ENCODE data around the gene TCF7L1. TPM values are rescaled to one million over a fixed set of nuclear protein-coding genes. Genes with fewer than 3 reads are reported as not detected.

The TCF7L1 gene
- total RNA-seq, 2 experiments from 2014 or later: not detected

- no peak overlapping the region for H3K27ac Mint-ChIP-seq
- intact Hi-C loops (cut with DNase I, micrococcal nuclease): no loop called here
- H3K36me3 Mint-ChIP-seq (ENCODE audit: low read depth): no peaks in the 10 kb centered on the region
- peaks cover 43% of the 10 kb centered on the region for H3K27me3 Mint-ChIP-seq
- ChIA-PET POLR2A (no interaction called here), CTCF (no interaction called here)
- Histone ChIP-seq H3K4me3 (ENCODE audit: low read length) (no peak overlapping the region), H3K27ac (ENCODE audit: low read depth in 1 of 2, low read length in 2 of 2) (no peak overlapping the region), H3K36me3 (ENCODE audit: insufficient read depth, low read length) (no peaks in the 10 kb centered on the region), H3K27me3 (ENCODE audit: control insufficient read depth in 1 of 2, insufficient read depth in 2 of 2, low read length in 2 of 2) (peaks cover 2 to 9% of the 10 kb centered on the region in 2 experiments), H3K4me1 (ENCODE audit: insufficient read depth, low read length) (no peaks in the 10 kb centered on the region), H3K9me3 (ENCODE audit: control insufficient read depth in 1 of 2, insufficient read depth in 1 of 2, low read length in 2 of 2) (no peaks in the 10 kb centered on the region)
- H3K9me3 Mint-ChIP-seq: no peaks in the 10 kb centered on the region
- H3K4me1 Mint-ChIP-seq (ENCODE audit: low read depth): no peaks in the 10 kb centered on the region
- DNase-seq (no peak), ATAC-seq (ENCODE audit: poor library complexity) (no peak)
- H3K4me3 Mint-ChIP-seq: no peak overlapping the region
- no peak for TF ChIP-seq CTCF (IDR thresholded peaks at IDR 0.05)
These were observed 97.7 kb downstream of the TCF7L1 start for GRCh38 chr2:85230679-85231467.

GRCh38 chr2:85231468-85231805 is 98.2 kb downstream of the TCF7L1 start:
- Histone ChIP-seq H3K27ac (ENCODE audit: low read depth in 1 of 2, low read length in 2 of 2) (no peak overlapping the region), H3K27me3 (ENCODE audit: control insufficient read depth in 1 of 2, insufficient read depth in 2 of 2, low read length in 2 of 2) (peaks cover 2 to 7% of the 10 kb centered on the region in 2 experiments), H3K4me1 (ENCODE audit: insufficient read depth, low read length) (no peaks in the 10 kb centered on the region), H3K36me3 (ENCODE audit: insufficient read depth, low read length) (no peaks in the 10 kb centered on the region), H3K4me3 (ENCODE audit: low read length) (no peak overlapping the region), H3K9me3 (ENCODE audit: control insufficient read depth in 1 of 2, insufficient read depth in 1 of 2, low read length in 2 of 2) (no peaks in the 10 kb centered on the region)
- Mint-ChIP-seq H3K4me3 (no peak overlapping the region), H3K36me3 (ENCODE audit: low read depth) (no peaks in the 10 kb centered on the region), H3K27me3 (peaks cover 43% of the 10 kb centered on the region), H3K27ac (no peak overlapping the region), H3K4me1 (ENCODE audit: low read depth) (no peaks in the 10 kb centered on the region), H3K9me3 (no peaks in the 10 kb centered on the region)
- DNase-seq: no peak
- ChIA-PET CTCF (no interaction called here), POLR2A (no interaction called here)
- intact Hi-C loops (cut with DNase I, micrococcal nuclease): no loop called here
- no peak for ATAC-seq (ENCODE audit: poor library complexity)
- TF ChIP-seq CTCF (IDR thresholded peaks at IDR 0.05): no peak

GRCh38 chr2:85231952-85232351 is 98.8 kb downstream of the TCF7L1 start:
- Histone ChIP-seq H3K27me3 (ENCODE audit: control insufficient read depth in 1 of 2, insufficient read depth in 2 of 2, low read length in 2 of 2) (peaks cover 2% of the 10 kb centered on the region in 2 experiments), H3K4me3 (ENCODE audit: low read length) (no peak overlapping the region), H3K36me3 (ENCODE audit: insufficient read depth, low read length) (no peaks in the 10 kb centered on the region), H3K4me1 (ENCODE audit: insufficient read depth, low read length) (no peaks in the 10 kb centered on the region), H3K9me3 (ENCODE audit: control insufficient read depth in 1 of 2, insufficient read depth in 1 of 2, low read length in 2 of 2) (no peaks in the 10 kb centered on the region), H3K27ac (ENCODE audit: low read depth in 1 of 2, low read length in 2 of 2) (no peak overlapping the region)
- Mint-ChIP-seq H3K4me1 (ENCODE audit: low read depth) (no peaks in the 10 kb centered on the region), H3K27ac (no peak overlapping the region), H3K36me3 (ENCODE audit: low read depth) (no peaks in the 10 kb centered on the region), H3K9me3 (no peaks in the 10 kb centered on the region), H3K4me3 (no peak overlapping the region), H3K27me3 (peaks cover 42% of the 10 kb centered on the region)
- ATAC-seq (ENCODE audit: poor library complexity) (no peak), DNase-seq (no peak)
- TF ChIP-seq CTCF (IDR thresholded peaks at IDR 0.05): no peak
- intact Hi-C loops (cut with DNase I, micrococcal nuclease): no loop called here
- ChIA-PET CTCF (no interaction called here), POLR2A (no interaction called here)
